ENCODE measurements around the gene OTUD4.

- TF ChIP-seq, protein P1, sequence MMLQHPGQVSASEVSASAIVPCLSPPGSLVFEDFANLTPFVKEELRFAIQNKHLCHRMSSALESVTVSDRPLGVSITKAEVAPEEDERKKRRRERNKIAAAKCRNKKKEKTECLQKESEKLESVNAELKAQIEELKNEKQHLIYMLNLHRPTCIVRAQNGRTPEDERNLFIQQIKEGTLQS (IDR thresholded peaks at IDR 0.05) = no peak
- TF ChIP-seq, protein P2, sequence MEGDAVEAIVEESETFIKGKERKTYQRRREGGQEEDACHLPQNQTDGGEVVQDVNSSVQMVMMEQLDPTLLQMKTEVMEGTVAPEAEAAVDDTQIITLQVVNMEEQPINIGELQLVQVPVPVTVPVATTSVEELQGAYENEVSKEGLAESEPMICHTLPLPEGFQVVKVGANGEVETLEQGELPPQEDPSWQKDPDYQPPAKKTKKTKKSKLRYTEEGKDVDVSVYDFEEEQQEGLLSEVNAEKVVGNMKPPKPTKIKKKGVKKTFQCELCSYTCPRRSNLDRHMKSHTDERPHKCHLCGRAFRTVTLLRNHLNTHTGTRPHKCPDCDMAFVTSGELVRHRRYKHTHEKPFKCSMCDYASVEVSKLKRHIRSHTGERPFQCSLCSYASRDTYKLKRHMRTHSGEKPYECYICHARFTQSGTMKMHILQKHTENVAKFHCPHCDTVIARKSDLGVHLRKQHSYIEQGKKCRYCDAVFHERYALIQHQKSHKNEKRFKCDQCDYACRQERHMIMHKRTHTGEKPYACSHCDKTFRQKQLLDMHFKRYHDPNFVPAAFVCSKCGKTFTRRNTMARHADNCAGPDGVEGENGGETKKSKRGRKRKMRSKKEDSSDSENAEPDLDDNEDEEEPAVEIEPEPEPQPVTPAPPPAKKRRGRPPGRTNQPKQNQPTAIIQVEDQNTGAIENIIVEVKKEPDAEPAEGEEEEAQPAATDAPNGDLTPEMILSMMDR (IDR thresholded peaks at IDR 0.05; ENCODE audit: low read depth, low read length, missing input control) = no peak
- TF ChIP-seq GABPA (IDR thresholded peaks at IDR 0.05 in 1 of 2, conservative IDR thresholded peaks at IDR 0.05 in 1 of 2) (no peak), EGR1 (IDR thresholded peaks at IDR 0.05; ENCODE audit: low read depth in 2 of 2) (no peak), NR2F2 (IDR thresholded peaks at IDR 0.05) (no peak), JUND (IDR thresholded peaks at IDR 0.05) (no peak), HNF4A (conservative IDR thresholded peaks at IDR 0.05) (peak in 1 of 2 donors; percentile 68)
Observed at GRCh38 chr4:145097331-145097820, 83.0 kb downstream of the OTUD4 start.
